ENCODE results near the gene ROCK2. TPM values are rescaled to one million over a fixed set of nuclear protein-coding genes. Genes with fewer than 3 reads are reported as not detected.

ROCK2 gene
- total and polyA plus RNA-seq, 9 of the 15 experiments (the other 6 are each of a cell fraction or from before 2014, with no cell fraction given) = 4.9 to 30.6 (median 14.3) TPM

DNA sequence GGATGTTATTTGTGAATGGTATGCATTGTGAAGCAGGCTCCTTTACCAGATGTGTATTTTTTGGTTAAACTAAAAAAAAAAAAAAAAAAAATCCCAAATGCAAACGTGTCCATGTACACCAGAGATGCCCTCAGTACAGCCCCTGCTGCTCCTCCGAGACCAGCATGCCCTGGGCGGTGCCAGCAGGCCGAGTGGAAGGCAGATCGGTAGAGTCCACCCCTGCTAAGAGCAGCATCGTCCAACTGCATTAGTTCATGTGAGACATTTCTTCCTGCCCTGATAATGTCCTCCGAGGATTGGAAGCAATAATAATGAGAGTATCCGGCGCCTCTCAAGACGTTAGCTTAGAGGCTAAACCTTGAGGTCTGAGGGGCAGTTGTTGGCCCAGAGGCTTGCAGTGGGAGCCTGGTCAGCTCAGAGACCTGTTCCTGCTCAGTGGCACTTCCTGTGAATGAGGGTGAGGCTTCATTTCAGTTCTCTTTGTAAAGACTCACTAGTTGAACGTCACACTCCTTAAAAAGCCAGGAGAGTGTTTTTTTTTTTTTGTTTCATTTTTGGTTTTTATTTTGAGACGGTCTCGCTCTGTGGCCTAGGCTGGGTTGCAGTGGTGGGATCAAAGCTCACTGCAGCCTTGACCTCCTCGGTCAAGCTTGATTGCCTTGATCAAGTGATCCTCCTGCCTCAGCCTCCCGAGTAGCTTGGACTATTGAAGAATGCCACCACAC lies 183.5 kb downstream of the ROCK2 start:
- Histone ChIP-seq H3K9me3 (replicated peaks; ENCODE audit: control insufficient read depth, insufficient read depth, low read depth, low read length) (no peaks in the 10 kb centered on the region), H3K4me3 (no peak overlapping the region), H2AFZ (ENCODE audit: low read depth, low read length) (no peak overlapping the region), H3K79me2 (ENCODE audit: control insufficient read depth, insufficient read depth, low read length) (no peaks in the 10 kb centered on the region), H3K27me3 (ENCODE audit: control insufficient read depth in 2 of 2, insufficient read depth in 2 of 2, low read length in 2 of 2) (no peaks in the 10 kb centered on the region), H3K27ac (ENCODE audit: extremely low read depth, low read depth, low read length) (no peak overlapping the region), H3K4me2 (ENCODE audit: insufficient read depth, low read length) (no peak overlapping the region), H3K36me3 (ENCODE audit: control insufficient read depth, insufficient read depth, low read length) (no peaks in the 10 kb centered on the region), H3K9me1 (ENCODE audit: control insufficient read depth, insufficient read depth, low read length) (peaks cover 2% of the 10 kb centered on the region), H3K9ac (ENCODE audit: insufficient read depth in 1 of 2, low read depth in 2 of 2, low read length in 2 of 2) (no peak overlapping the region), H3K4me1 (replicated peaks in 1 of 2; ENCODE audit: control insufficient read depth in 2 of 2, insufficient read depth in 2 of 2, low read length in 2 of 2) (peaks cover 4 to 28% of the 10 kb centered on the region in 2 experiments; a peak in 4 of 5 replicates), H4K20me1 (replicated peaks; ENCODE audit: control insufficient read depth, insufficient read depth, low read length) (no peaks in the 10 kb centered on the region)
- ATAC-seq (no peak), FAIRE-seq (peak; percentile 59), DNase-seq (ENCODE audit: extremely low read depth in 1 of 4, low spot score in 3 of 4) (no peak)
- TF ChIP-seq ZZZ3 (IDR thresholded peaks at IDR 0.05) (no peak), ZNF140 (CRISPR knock-in tag; IDR thresholded peaks at IDR 0.05) (no peak), MLX (CRISPR knock-in tag; conservative IDR thresholded peaks at IDR 0.05) (no peak), ZNF766 (CRISPR knock-in tag; conservative IDR thresholded peaks at IDR 0.05) (no peak), E2F4 (CRISPR knock-in tag; IDR thresholded peaks at IDR 0.05; ENCODE audit: low read depth) (no peak)
- TF ChIP-seq, protein P1, sequence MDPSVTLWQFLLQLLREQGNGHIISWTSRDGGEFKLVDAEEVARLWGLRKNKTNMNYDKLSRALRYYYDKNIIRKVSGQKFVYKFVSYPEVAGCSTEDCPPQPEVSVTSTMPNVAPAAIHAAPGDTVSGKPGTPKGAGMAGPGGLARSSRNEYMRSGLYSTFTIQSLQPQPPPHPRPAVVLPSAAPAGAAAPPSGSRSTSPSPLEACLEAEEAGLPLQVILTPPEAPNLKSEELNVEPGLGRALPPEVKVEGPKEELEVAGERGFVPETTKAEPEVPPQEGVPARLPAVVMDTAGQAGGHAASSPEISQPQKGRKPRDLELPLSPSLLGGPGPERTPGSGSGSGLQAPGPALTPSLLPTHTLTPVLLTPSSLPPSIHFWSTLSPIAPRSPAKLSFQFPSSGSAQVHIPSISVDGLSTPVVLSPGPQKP (CRISPR knock-in tag; IDR thresholded peaks at IDR 0.05) = no peak
- ChIA-PET CTCF (ENCODE audit: low intra/inter-chr PET ratio) (interaction anchor here (0.5 kb wide), 1 partner anchor 10 kb away, joined by 4 read pairs; no protein-coding TSS in a partner anchor), POLR2A (no interaction called here)
- in situ Hi-C loops (cut with MboI) = no loop called here
- no TSS peak for BruUV-seq (replicated peaks)
- 53% methylated on average over 13 of the region's 15 CpGs for WGBS (ENCODE audit: insufficient coverage, low coverage, missing lambda C conversion rate)
- intact Hi-C loops (cut with micrococcal nuclease) = no loop called here
